Transverse colon (tissue), 4 donors: ENCODE measurements around the gene ZBTB46. TPM values are rescaled to one million over a fixed set of nuclear protein-coding genes. Genes with fewer than 3 reads are reported as not detected.

Source experiments
- DNase-seq: peaks from one replicate; pipeline ENCODE4 v3.0.0-alpha.2; 2019
- H3K27ac ChIP-seq, 4 donors: fragments of 200-600 bp; sonication (generic); 2 replicates each; pipeline ENCODE4 v1.5.1; 2016 to 2018; ENCODE audit warnings: inconsistent platforms in 4 of 4
- H3K27me3 ChIP-seq: fragments of 200-600 bp; sonication (generic); 2 replicates; pipeline ENCODE4 v1.5.1; 2017; ENCODE audit warnings: inconsistent platforms
- H3K36me3 ChIP-seq, 4 donors: fragments of 200-600 bp; sonication (generic); 2 replicates each; pipeline ENCODE4 v1.5.1; 2017 to 2019; ENCODE audit warnings: inconsistent platforms in 4 of 4
- H3K4me1 ChIP-seq, 4 donors: fragments of 200-600 bp; sonication (generic); 2 replicates each; pipeline ENCODE4 v1.5.1; 2017 to 2020; ENCODE audit warnings: inconsistent platforms in 4 of 4
- H3K4me3 ChIP-seq, 4 donors: fragments of 200-600 bp; sonication (generic); 1 replicate in 1 of 4; 2 replicates in 3 of 4; pipeline versions ENCODE4 v1.5.1 to v1.6.1; 2017 to 2019; ENCODE audit warnings: inconsistent platforms in 4 of 4
- H3K9me3 ChIP-seq, 2 donors: fragments of 200-600 bp; sonication (generic); 2 replicates each; pipeline ENCODE4 v1.5.1; 2017 to 2019; ENCODE audit warnings: inconsistent platforms in 2 of 2
- CTCF ChIP-seq, 5 experiments: fragments of 200-600 bp in 3 of 5; fragments of 450-650 bp in 2 of 5; sonication (generic) in 3 of 5; IDR thresholded peaks; 1 replicate in 2 of 5; 2 replicates in 3 of 5; pipeline ENCODE4 v1.5.1; 2016 to 2017; ENCODE audit warnings: antibody characterized with exemption in 5 of 5, inconsistent platforms in 3 of 5, mild to moderate bottlenecking in 2 of 5, moderate library complexity in 1 of 5
- EP300 ChIP-seq: sonication (generic); formaldehyde crosslinking; IDR thresholded peaks from one replicate; pipeline ENCODE4 v1.6.1; 2017; ENCODE audit warnings: antibody characterized with exemption, low read depth
- POLR2A ChIP-seq: fragments of 450-650 bp; IDR thresholded peaks from one replicate; pipeline ENCODE4 v1.6.1; 2016; ENCODE audit warnings: antibody characterized with exemption, mild to moderate bottlenecking, moderate library complexity
- POLR2AphosphoS5 ChIP-seq, 3 donors: sonication (generic); formaldehyde crosslinking; IDR thresholded peaks; one replicate each; pipeline ENCODE4 v1.6.1; 2016; ENCODE audit warnings: antibody characterized with exemption in 3 of 3
- WGBS, 2 donors: methylation state at CpG; one replicate each; pipeline ENCODE4 v1.1.5; 2018; ENCODE audit warnings: low coverage in 1 of 2; 5-methylcytosine and 5-hydroxymethylcytosine counted together
- in situ Hi-C, 4 donors: fragments of 200-750 bp; cut with MboI; loops; one replicate each; pipeline versions ENCODE4 v1.15.0 to v1.15.1; 2017; ENCODE audit warnings: low sequenced_read_pairs in 3 of 4, low pct_ligation_motif_present in 1 of 4, low pct_unique_long_range_greater_than_20kb in 1 of 4
- intact Hi-C: fragments of 100-400 bp; cut with DNase I; formaldehyde crosslinking; loops from one replicate; pipeline ENCODE4 v1.15.1; 2023; ENCODE audit warnings: low total_unique reads
- total RNA-seq, 4 donors: library from RNA; depleted of rRNA; stranded (reverse); fragments of >200 nt; gene quantifications; one replicate each; pipeline ENCODE4 v1.1.0, GENCODE V29; 2016

ZBTB46 gene
- total RNA-seq, 4 donors from 2014 or later, result 2.3 to 6.0 (median 5.3) TPM

- Histone ChIP-seq H3K27ac (no peak overlapping the region), H3K4me1 (peaks cover 0 to 1% (median under 1%) of the 10 kb centered on the region in 4 donors), H3K36me3 (no peaks in the 10 kb centered on the region), H3K9me3 (no peaks in the 10 kb centered on the region), H3K4me3 (no peak overlapping the region), H3K27me3 (no peaks in the 10 kb centered on the region)
- intact Hi-C loops (no loop called here), in situ Hi-C loops (no loop called here)
- DNase-seq, result no peak
- 96% methylated on average over 45 of the region's 47 CpGs; no CpG with 5 or more reads in 1 of the 2 donors for WGBS, 2 donors
- TF ChIP-seq POLR2A (no peak), EP300 (no peak)
Observed at GRCh38 chr20:63746751-63747315, 84.2 kb downstream of the ZBTB46 start.

- in situ Hi-C loops (no loop called here), intact Hi-C loops (no loop called here)
- H3K36me3 ChIP-seq, result no peaks in the 10 kb centered on the region
- no peak for DNase-seq
- no peaks in the 10 kb centered on the region for H3K27me3 ChIP-seq
- no peaks in the 10 kb centered on the region for H3K9me3 ChIP-seq
- no peak overlapping the region for H3K27ac ChIP-seq
- no peak overlapping the region for H3K4me3 ChIP-seq
- TF ChIP-seq EP300 (no peak), POLR2A (no peak), CTCF (IDR thresholded peaks at IDR 0.05) (no peak), POLR2AphosphoS5 (IDR thresholded peaks at IDR 0.05) (no peak)
- peaks cover 5 to 8% (median 7%) of the 10 kb centered on the region in 4 donors for H3K4me1 ChIP-seq
- WGBS, 2 donors, result 74% methylated on average over 20 of the region's 26 CpGs; no CpG with 5 or more reads in 1 of the 2 donors
Observed at GRCh38 chr20:63745961-63746731, 84.9 kb downstream of the ZBTB46 start.

GRCh38 chr20:63745424-63745805 is 85.6 kb downstream of the ZBTB46 start:
- 83% methylated on average over 15 of the region's 15 CpGs; no CpG with 5 or more reads in 1 of the 2 donors for WGBS, 2 donors
- in situ Hi-C loops (no loop called here), intact Hi-C loops (no loop called here)
- no peaks in the 10 kb centered on the region for H3K9me3 ChIP-seq
- H3K36me3 ChIP-seq, result no peaks in the 10 kb centered on the region
- no peak for TF ChIP-seq CTCF (IDR thresholded peaks at IDR 0.05)
- TF ChIP-seq EP300, result no peak
- no peak for TF ChIP-seq POLR2AphosphoS5 (IDR thresholded peaks at IDR 0.05)
- TF ChIP-seq POLR2A, result no peak
- no peak for DNase-seq
- H3K27me3 ChIP-seq, result no peaks in the 10 kb centered on the region
- H3K27ac ChIP-seq, result no peak overlapping the region
- no peak overlapping the region for H3K4me3 ChIP-seq
- peaks cover 10 to 16% (median 13%) of the 10 kb centered on the region in 4 donors for H3K4me1 ChIP-seq

- in situ Hi-C loops, result no loop called here
- Histone ChIP-seq H3K9me3 (no peaks in the 10 kb centered on the region), H3K36me3 (no peaks in the 10 kb centered on the region), H3K4me1 (peaks cover 10 to 17% (median 14%) of the 10 kb centered on the region in 4 donors), H3K4me3 (no peak overlapping the region), H3K27me3 (no peaks in the 10 kb centered on the region), H3K27ac (no peak overlapping the region)
- DNase-seq, result no peak
- intact Hi-C loops, result no loop called here
- no peak for TF ChIP-seq POLR2AphosphoS5 (IDR thresholded peaks at IDR 0.05)
- TF ChIP-seq EP300, result no peak
- no peak for TF ChIP-seq POLR2A
- TF ChIP-seq CTCF (IDR thresholded peaks at IDR 0.05), result no peak
- 71 to 74% methylated on average over 8 to 25 of the region's 25 CpGs for WGBS, 2 donors
Observed at GRCh38 chr20:63744574-63745423, 86.3 kb downstream of the ZBTB46 start.
